ENCODE data around the gene TAS2R40. TPM values are rescaled to one million over a fixed set of nuclear protein-coding genes. Genes with fewer than 3 reads are reported as not detected.
"Not testable (repeated sequence)": the region's sequence is repeated elsewhere in the genome, so short reads cannot be mapped to it uniquely, and the experiment has no call there.

TAS2R40 gene
- total RNA-seq, 2 donors from 2014 or later: not detected

GRCh38 chr7:143243614-143244013 is 21.8 kb downstream of the TAS2R40 start:
- no peak for DNase-seq (ENCODE audit: low spot score)
- intact Hi-C loops (cut with DNase I): loop anchor here (5.0 to 10.0 kb wide), 2 partner anchors 51 to 174 kb away; no protein-coding TSS in a partner anchor

GRCh38 chr7:143244321-143244720 is 22.5 kb downstream of the TAS2R40 start:
- DNase-seq (ENCODE audit: low spot score): no peak
- intact Hi-C loops (cut with DNase I): loop anchor here (5.0 to 10.0 kb wide), 2 partner anchors 50 to 173 kb away; no protein-coding TSS in a partner anchor

- DNase-seq (ENCODE audit: low spot score): no peak
- intact Hi-C loops (cut with DNase I): loop anchor here in 1 of 2 donors (10.0 kb wide), 1 partner anchor 50 kb away; no protein-coding TSS in a partner anchor
Observed at GRCh38 chr7:143245123-143245522, 23.3 kb downstream of the TAS2R40 start.

GRCh38 chr7:143247372-143247771 is 25.5 kb downstream of the TAS2R40 start:
- DNase-seq (ENCODE audit: low spot score): no peak
- intact Hi-C loops (cut with DNase I): loop anchor here in 1 of 2 donors (10.0 kb wide), 1 partner anchor 47 kb away; no protein-coding TSS in a partner anchor

- intact Hi-C loops (cut with DNase I): loop anchor here in 1 of 2 donors (10.0 kb wide), 1 partner anchor 46 kb away; no protein-coding TSS in a partner anchor
- DNase-seq (ENCODE audit: low spot score): no peak
Observed at GRCh38 chr7:143248761-143249354, 27.0 kb downstream of the TAS2R40 start.

- no peak for DNase-seq (ENCODE audit: low spot score)
- intact Hi-C loops (cut with DNase I): no loop called here
Observed at GRCh38 chr7:143250199-143250598, 28.4 kb downstream of the TAS2R40 start.

- intact Hi-C loops (cut with DNase I): no loop called here
- no peak for DNase-seq (ENCODE audit: low spot score)
Observed at GRCh38 chr7:143250822-143251221, 29.0 kb downstream of the TAS2R40 start.

- DNase-seq (ENCODE audit: low spot score): no peak
- intact Hi-C loops (cut with DNase I): no loop called here
Observed at GRCh38 chr7:143252006-143252405, 30.2 kb downstream of the TAS2R40 start.

- no peak for DNase-seq (ENCODE audit: low spot score)
- intact Hi-C loops (cut with DNase I): no loop called here
Observed at GRCh38 chr7:143255564-143255963, 33.7 kb downstream of the TAS2R40 start.

- intact Hi-C loops (cut with DNase I): no loop called here
- DNase-seq (ENCODE audit: low spot score): no peak
Observed at GRCh38 chr7:143256325-143256724, 34.5 kb downstream of the TAS2R40 start.

- DNase-seq (ENCODE audit: low spot score): no peak
- intact Hi-C loops (cut with DNase I): no loop called here
Observed at GRCh38 chr7:143256932-143257331, 35.1 kb downstream of the TAS2R40 start.

GRCh38 chr7:143257501-143257900 is 35.7 kb downstream of the TAS2R40 start:
- intact Hi-C loops (cut with DNase I): no loop called here
- no peak for DNase-seq (ENCODE audit: low spot score)

GRCh38 chr7:143258831-143259230 is 37.0 kb downstream of the TAS2R40 start:
- intact Hi-C loops (cut with DNase I): no loop called here

GRCh38 chr7:143259765-143260164 is 37.9 kb downstream of the TAS2R40 start:
- intact Hi-C loops (cut with DNase I): no loop called here
- no peak for DNase-seq (ENCODE audit: low spot score)

More at GRCh38 chr7:143258831-143259230, 37.0 kb downstream of the TAS2R40 start:
- no peak for DNase-seq (ENCODE audit: low spot score)

- DNase-seq (ENCODE audit: low spot score): no peak
- intact Hi-C loops (cut with DNase I): no loop called here
Observed at GRCh38 chr7:143261901-143262300, 40.1 kb downstream of the TAS2R40 start.

- peak; percentile 95 for DNase-seq (ENCODE audit: low spot score)
- intact Hi-C loops (cut with DNase I): no loop called here
Observed at GRCh38 chr7:143263266-143264195, 41.7 kb downstream of the TAS2R40 start, which contains the start of gene GSTK1. TSS of gene GSTK1 (plus strand) at chr7:143263441. CDS start at chr7:143263514, 73 bp downstream.

- DNase-seq (ENCODE audit: low spot score); intact Hi-C loops (cut with DNase I): not testable (repeated sequence)
Observed at GRCh38 chr7:143264196-143264568, 42.3 kb downstream of the TAS2R40 start.

GRCh38 chr7:143265017-143265693 is 43.3 kb downstream of the TAS2R40 start:
- no peak for DNase-seq (ENCODE audit: low spot score)
- intact Hi-C loops (cut with DNase I): no loop called here

GRCh38 chr7:143269251-143269650 is 47.4 kb downstream of the TAS2R40 start:
- no peak for DNase-seq (ENCODE audit: low spot score)
- intact Hi-C loops (cut with DNase I): no loop called here

- no peak for DNase-seq (ENCODE audit: low spot score)
- intact Hi-C loops (cut with DNase I): no loop called here
Observed at GRCh38 chr7:143271240-143271639, 49.4 kb downstream of the TAS2R40 start.
